ENCODE data around the gene PSEN1. TPM values are rescaled to one million over a fixed set of nuclear protein-coding genes. Genes with fewer than 3 reads are reported as not detected.

PSEN1 gene
- total RNA-seq, 4 donors from 2014 or later, result 40.1 to 54.6 (median 45.9) TPM

- TF ChIP-seq POLR2AphosphoS5 (IDR thresholded peaks at IDR 0.05) (no peak), CTCF (IDR thresholded peaks at IDR 0.05) (no peak), POLR2A (IDR thresholded peaks at IDR 0.05) (no peak), EP300 (IDR thresholded peaks at IDR 0.05) (no peak)
- H3K4me3 ChIP-seq, result no peak overlapping the region
These were observed 116.4 kb downstream of the PSEN1 start for GRCh38 chr14:73252491-73253322.

GRCh38 chr14:73253323-73253610 is 117.0 kb downstream of the PSEN1 start:
- no peaks in the 10 kb centered on the region for H3K27me3 ChIP-seq
- TF ChIP-seq POLR2A (IDR thresholded peaks at IDR 0.05) (no peak), POLR2AphosphoS5 (IDR thresholded peaks at IDR 0.05) (no peak), EP300 (IDR thresholded peaks at IDR 0.05) (no peak), CTCF (IDR thresholded peaks at IDR 0.05) (no peak)
- WGBS, 2 donors (ENCODE audit: low coverage in 1 of 2), result 75% methylated on average over 4 of the region's 10 CpGs; no CpG with 5 or more reads in 1 of the 2 donors
- H3K4me3 ChIP-seq, result no peak overlapping the region
- no peak overlapping the region for H3K27ac ChIP-seq
- peaks cover 0 to 58% of the 10 kb centered on the region in 2 donors for H3K36me3 ChIP-seq
- ATAC-seq, result no peak
- no peaks in the 10 kb centered on the region for H3K9me3 ChIP-seq
- H3K4me1 ChIP-seq, result no peaks in the 10 kb centered on the region

More at GRCh38 chr14:73252491-73253322, 116.4 kb downstream of the PSEN1 start:
- peaks cover 0 to 58% of the 10 kb centered on the region in 2 donors for H3K36me3 ChIP-seq
- H3K27ac ChIP-seq, result no peak overlapping the region
- no peaks in the 10 kb centered on the region for H3K27me3 ChIP-seq
- ATAC-seq, result peak; percentile 17
- WGBS, 2 donors (ENCODE audit: low coverage in 1 of 2), result 92% methylated on average over 6 of the region's 29 CpGs; no CpG with 5 or more reads in 1 of the 2 donors
- no peaks in the 10 kb centered on the region for H3K9me3 ChIP-seq
- H3K4me1 ChIP-seq, result no peaks in the 10 kb centered on the region

GRCh38 chr14:73253721-73254120 is 117.4 kb downstream of the PSEN1 start:
- no peaks in the 10 kb centered on the region for H3K9me3 ChIP-seq
- H3K36me3 ChIP-seq, result peaks cover 0 to 60% of the 10 kb centered on the region in 2 donors
- no peaks in the 10 kb centered on the region for H3K4me1 ChIP-seq
- H3K4me3 ChIP-seq, result no peak overlapping the region
- TF ChIP-seq POLR2A (IDR thresholded peaks at IDR 0.05), result no peak
- H3K27ac ChIP-seq, result no peak overlapping the region
- no peaks in the 10 kb centered on the region for H3K27me3 ChIP-seq
- 95% methylated on average over 4 of the region's 12 CpGs; no CpG with 5 or more reads in 1 of the 2 donors for WGBS, 2 donors (ENCODE audit: low coverage in 1 of 2)
- ATAC-seq, result no peak

- Histone ChIP-seq H3K4me3 (no peak overlapping the region), H3K27me3 (no peaks in the 10 kb centered on the region), H3K27ac (no peak overlapping the region), H3K9me3 (no peaks in the 10 kb centered on the region), H3K36me3 (peaks cover 0 to 68% of the 10 kb centered on the region in 2 donors), H3K4me1 (no peaks in the 10 kb centered on the region)
- ATAC-seq, result no peak
- 80 to 100% methylated on average over 1 of the region's 28 CpGs for WGBS, 2 donors (ENCODE audit: low coverage in 1 of 2)
- no peak for TF ChIP-seq CTCF (IDR thresholded peaks at IDR 0.05)
- no peak for TF ChIP-seq POLR2A (IDR thresholded peaks at IDR 0.05)
- TF ChIP-seq EP300 (IDR thresholded peaks at IDR 0.05), result no peak
- no peak for TF ChIP-seq POLR2AphosphoS5 (IDR thresholded peaks at IDR 0.05)
These were observed 118.1 kb downstream of the PSEN1 start for GRCh38 chr14:73254247-73255004.

GRCh38 chr14:73255005-73255400 is 118.7 kb downstream of the PSEN1 start:
- ATAC-seq, result no peak
- Histone ChIP-seq H3K27ac (no peak overlapping the region), H3K9me3 (no peaks in the 10 kb centered on the region), H3K36me3 (peaks cover 0 to 69% of the 10 kb centered on the region in 2 donors), H3K27me3 (no peaks in the 10 kb centered on the region), H3K4me3 (no peak overlapping the region), H3K4me1 (no peaks in the 10 kb centered on the region)
- TF ChIP-seq POLR2AphosphoS5 (IDR thresholded peaks at IDR 0.05) (no peak), CTCF (IDR thresholded peaks at IDR 0.05) (no peak), EP300 (IDR thresholded peaks at IDR 0.05) (no peak), POLR2A (IDR thresholded peaks at IDR 0.05) (no peak)
- WGBS, 2 donors (ENCODE audit: low coverage in 1 of 2), result 80 to 95% methylated on average over 1 to 6 of the region's 6 CpGs

All from gastroesophageal sphincter (tissue), 4 donors.